A172 (cell line): ENCODE measurements around the gene ITGA8. TPM values are rescaled to one million over a fixed set of nuclear protein-coding genes. Genes with fewer than 3 reads are reported as not detected.

Source experiments
- DNase-seq: peaks from one replicate; pipeline ENCODE4 v3.0.0-alpha.2; 2015; ENCODE audit warnings: low spot score
- total RNA-seq: library from RNA; depleted of rRNA; stranded (reverse); fragments of >200 nt; shearing (Covaris generic); gene quantifications from 2 replicates; pipeline ENCODE4 v1.2.3, GENCODE V29; 2014

Gene ITGA8
- total RNA-seq, 1 experiment from 2014 or later, result 2.1 TPM

- DNase-seq, result no peak
These were observed 16.0 kb upstream of the ITGA8 start for GRCh38 chr10:15735763-15736162.

GRCh38 chr10:15730341-15730740 is 10.6 kb upstream of the ITGA8 start:
- no peak for DNase-seq

GRCh38 chr10:15729890-15730289 is 10.2 kb upstream of the ITGA8 start:
- DNase-seq, result no peak

GRCh38 chr10:15726042-15726441 is 6.3 kb upstream of the ITGA8 start:
- no peak for DNase-seq

GRCh38 chr10:15725603-15726002 is 5.9 kb upstream of the ITGA8 start:
- DNase-seq, result peak; percentile 15

GRCh38 chr10:15724683-15725082 is 5.0 kb upstream of the ITGA8 start:
- DNase-seq, result no peak

- no peak for DNase-seq
These were observed 4.1 kb upstream of the ITGA8 start for GRCh38 chr10:15723803-15724202.

GRCh38 chr10:15720635-15721287 is 1.0 kb upstream of the ITGA8 start:
- DNase-seq, result no peak

- DNase-seq, result no peak
These were observed 448 bp downstream of the ITGA8 start for GRCh38 chr10:15719049-15719898.

GRCh38 chr10:15718694-15719048 is 1.1 kb downstream of the ITGA8 start:
- no peak for DNase-seq

GRCh38 chr10:15715619-15716227 is 4.0 kb downstream of the ITGA8 start:
- DNase-seq, result no peak

- DNase-seq, result no peak
These were observed 4.9 kb downstream of the ITGA8 start for GRCh38 chr10:15714847-15715246.

- DNase-seq, result no peak
These were observed 6.8 kb downstream of the ITGA8 start for GRCh38 chr10:15712883-15713282.

- no peak for DNase-seq
These were observed 9.3 kb downstream of the ITGA8 start for GRCh38 chr10:15710455-15710854.

- DNase-seq, result no peak
These were observed 14.4 kb downstream of the ITGA8 start for GRCh38 chr10:15705298-15705697.

- DNase-seq, result peak; percentile 3
These were observed 15.1 kb downstream of the ITGA8 start for GRCh38 chr10:15704581-15704968.

- DNase-seq, result no peak
These were observed 15.7 kb downstream of the ITGA8 start for GRCh38 chr10:15703944-15704580.

GRCh38 chr10:15703151-15703880 is 16.4 kb downstream of the ITGA8 start:
- DNase-seq, result no peak

- DNase-seq, result no peak
These were observed 19.5 kb downstream of the ITGA8 start for GRCh38 chr10:15700078-15700674.

- DNase-seq, result no peak
These were observed 23.9 kb downstream of the ITGA8 start for GRCh38 chr10:15695852-15696251.

- no peak for DNase-seq
These were observed 29.7 kb downstream of the ITGA8 start for GRCh38 chr10:15690031-15690430.
